Keratinocyte (primary cell): ENCODE results near the gene PAIP2. TPM values are rescaled to one million over a fixed set of nuclear protein-coding genes. Genes with fewer than 3 reads are reported as not detected.

Experiments
- DNase-seq: peaks from one replicate; pipeline ENCODE4 v3.0.0-alpha.2; 2011; ENCODE audit warnings: low read depth, missing footprints, low spot score
- FAIRE-seq: peaks from 2 replicates; lab custom pipeline; 2011; peaks lifted over from hg19 to GRCh38; lab: Jason Lieb, UNC
- H2AFZ ChIP-seq: 2 replicates; pipeline ENCODE4 v1.6.0; 2012; ENCODE audit warnings: low read length, control low read depth, inconsistent platforms; ENCODE audit not compliant: control insufficient read depth
- H3K27ac ChIP-seq: 2 replicates; pipeline ENCODE4 v1.5.1; 2011; ENCODE audit warnings: low read length; ENCODE audit not compliant: control insufficient read depth, insufficient read depth
- H3K27me3 ChIP-seq: 3 replicates; pipeline ENCODE4 v1.6.0; 2011; ENCODE audit warnings: low read length; ENCODE audit not compliant: control insufficient read depth, insufficient read depth; ENCODE audit errors: extremely low read depth
- H3K36me3 ChIP-seq, 2 experiments: 2 replicates in 1 of 2; 3 replicates in 1 of 2; pipeline ENCODE4 v1.5.1; 2011; ENCODE audit warnings: low read length in 2 of 2, mild to moderate bottlenecking in 1 of 2; ENCODE audit not compliant: control insufficient read depth in 2 of 2, insufficient read depth in 2 of 2; ENCODE audit errors: extremely low read depth in 1 of 2
- H3K4me1 ChIP-seq: 3 replicates; pipeline ENCODE4 v1.5.1; 2011; ENCODE audit warnings: low read length; ENCODE audit not compliant: control insufficient read depth, insufficient read depth; ENCODE audit errors: extremely low read depth
- H3K4me2 ChIP-seq: 3 replicates; pipeline ENCODE4 v1.6.0; 2011; ENCODE audit warnings: low read depth, low read length; ENCODE audit not compliant: control insufficient read depth, insufficient read depth; ENCODE audit errors: extremely low read depth
- H3K4me3 ChIP-seq, 3 experiments: fragments of 200-600 bp in 1 of 3; sonication (generic) in 1 of 3; 2 replicates in 2 of 3; 3 replicates in 1 of 3; pipeline ENCODE4 v1.5.1; 2011 to 2016; ENCODE audit warnings: low read length in 3 of 3, mild to moderate bottlenecking in 3 of 3, control low read depth in 2 of 3, inconsistent platforms in 1 of 3, low read depth in 1 of 3, mixed read lengths in 1 of 3, mixed run types in 1 of 3, moderate library complexity in 1 of 3; ENCODE audit not compliant: control insufficient read depth in 2 of 3, insufficient read depth in 2 of 3; ENCODE audit errors: extremely low read depth in 1 of 3
- H3K79me2 ChIP-seq: 2 replicates; pipeline ENCODE4 v1.6.0; 2012; ENCODE audit warnings: low read length; ENCODE audit not compliant: control insufficient read depth, insufficient read depth
- H3K9ac ChIP-seq: 3 replicates; pipeline ENCODE4 v1.6.0; 2011; ENCODE audit warnings: low read length; ENCODE audit not compliant: control insufficient read depth, insufficient read depth; ENCODE audit errors: extremely low read depth
- H3K9me1 ChIP-seq: 3 replicates; pipeline ENCODE4 v1.6.0; 2011; ENCODE audit warnings: low read length; ENCODE audit not compliant: control insufficient read depth, insufficient read depth; ENCODE audit errors: extremely low read depth
- H3K9me3 ChIP-seq: 2 replicates; pipeline ENCODE4 v1.5.1; 2012; ENCODE audit warnings: low read depth, low read length; ENCODE audit not compliant: control insufficient read depth
- H4K20me1 ChIP-seq: 3 replicates; pipeline ENCODE4 v1.6.0; 2011; ENCODE audit warnings: low read length; ENCODE audit not compliant: control insufficient read depth, insufficient read depth; ENCODE audit errors: extremely low read depth
- CTCF ChIP-seq, 3 experiments: IDR thresholded peaks in 1 of 3; conservative IDR thresholded peaks in 1 of 3; optimal IDR thresholded peaks in 1 of 3; 2 replicates in 2 of 3; 3 replicates in 1 of 3; pipeline versions ENCODE3 to v1.5.1; 2011; ENCODE audit warnings: low read length in 3 of 3, mild to moderate bottlenecking in 3 of 3, moderate library complexity in 2 of 3, control low read depth in 1 of 3, inconsistent platforms in 1 of 3; ENCODE audit not compliant: insufficient read depth in 2 of 3; ENCODE audit errors: extremely low read depth in 1 of 3
- EZH2 ChIP-seq: IDR thresholded peaks from one replicate; pipeline ENCODE4 v1.6.1; 2012; ENCODE audit warnings: inconsistent platforms, mild to moderate bottlenecking, low read length, moderate library complexity
- dilution Hi-C: fragments of 300-500 bp; cut with MboI; formaldehyde crosslinking; loops from one replicate; pipeline ENCODE4 v1.7.0; 2020; ENCODE audit warnings: low sequenced_read_pairs; ENCODE audit not compliant: extremely low pct_ligation_motif_present
- polyA plus RNA-seq, 5 experiments: library from polyadenylated mRNA; depleted of rRNA in 3 of 5; stranded (reverse) in 3 of 5; stranded (forward) in 1 of 5; unstranded in 1 of 5; fragments of >200 nt; gene quantifications; 1 replicate in 1 of 5; 2 replicates in 3 of 5; 3 replicates in 1 of 5; pipeline versions ENCODE4 v1.2.1 to v1.2.3, GENCODE V29; 2011 to 2012; ENCODE audit warnings: missing spikeins in 2 of 5, low read depth in 1 of 5, low replicate concordance in 1 of 5

The PAIP2 gene
- polyA plus RNA-seq, 1 donor (not counting 4 experiments of a cell fraction or from before 2014, with no cell fraction given): 65.6 TPM

GRCh38 chr5:139404484-139404840 lies 62.8 kb downstream of the PAIP2 start:
- Histone ChIP-seq H3K9me3 (no peaks in the 10 kb centered on the region), H2AFZ (peak overlapping the region; percentile 76), H3K9me1 (no peaks in the 10 kb centered on the region), H3K4me1 (peaks cover 14% of the 10 kb centered on the region), H3K9ac (peak overlapping the region; percentile 91), H4K20me1 (no peaks in the 10 kb centered on the region), H3K27me3 (no peaks in the 10 kb centered on the region), H3K36me3 (peaks cover 0 to 1% of the 10 kb centered on the region in 2 experiments), H3K79me2 (no peaks in the 10 kb centered on the region), H3K4me2 (peak overlapping the region; percentile 98), H3K4me3 (peak overlapping the region in 2 of 3 experiments; percentile 81 to 86), H3K27ac (peak overlapping the region; percentile 92)
- no peak for TF ChIP-seq EZH2
- TF ChIP-seq CTCF (optimal IDR thresholded peaks at IDR 0.05 in 1 of 3, IDR thresholded peaks at IDR 0.05 in 1 of 3, conservative IDR thresholded peaks at IDR 0.05 in 1 of 3; ENCODE audit: extremely low read depth in 1 of 3, insufficient read depth in 2 of 3, low read length in 3 of 3): no peak
- DNase-seq (no peak), FAIRE-seq (no peak)
- dilution Hi-C loops: no loop called here

GRCh38 chr5:139406963-139407362 lies 65.3 kb downstream of the PAIP2 start:
- H3K36me3 ChIP-seq: no peaks in the 10 kb centered on the region
- no peak overlapping the region for H3K4me3 ChIP-seq
- H4K20me1 ChIP-seq: no peaks in the 10 kb centered on the region
- H3K4me2 ChIP-seq: no peak overlapping the region
- DNase-seq: no peak
- peaks cover 14% of the 10 kb centered on the region for H3K4me1 ChIP-seq
- no peak overlapping the region for H3K27ac ChIP-seq
- H3K79me2 ChIP-seq: no peaks in the 10 kb centered on the region
- no peaks in the 10 kb centered on the region for H3K27me3 ChIP-seq
- dilution Hi-C loops: no loop called here
- no peak overlapping the region for H3K9ac ChIP-seq
- TF ChIP-seq CTCF (optimal IDR thresholded peaks at IDR 0.05 in 1 of 3, IDR thresholded peaks at IDR 0.05 in 1 of 3, conservative IDR thresholded peaks at IDR 0.05 in 1 of 3; ENCODE audit: extremely low read depth in 1 of 3, insufficient read depth in 2 of 3, low read length in 3 of 3) (no peak), EZH2 (no peak)
- H3K9me3 ChIP-seq: no peaks in the 10 kb centered on the region
- no peaks in the 10 kb centered on the region for H3K9me1 ChIP-seq
- H2AFZ ChIP-seq: no peak overlapping the region
- no peak for FAIRE-seq
